C1 segment of cervical spinal cord (tissue), 14 donors: ENCODE data around the gene DSTN.
A peak's percentile ranks its signal among the peaks of the same experiment; 100 is the strongest.

ENCODE experiments used
- DNase-seq, 14 donors: peaks; one replicate each; lab custom pipeline; 2025; lab: John Stamatoyannopoulos, UW

DSTN gene

GRCh38 chr20:17580895-17581294, 11.0 kb downstream of the DSTN start:
- no peak for DNase-seq

GRCh38 chr20:17583126-17583525, 13.3 kb downstream of the DSTN start:
- DNase-seq = no peak

GRCh38 chr20:17584689-17585088, 14.8 kb downstream of the DSTN start:
- no peak for DNase-seq

- DNase-seq = no peak
Measured at GRCh38 chr20:17586250-17586649, 16.4 kb downstream of the DSTN start.

- no peak for DNase-seq
Measured at GRCh38 chr20:17587148-17587547, 17.3 kb downstream of the DSTN start.

- DNase-seq = no peak
Measured at GRCh38 chr20:17587824-17588223, 17.9 kb downstream of the DSTN start.

- peak in 1 of 14 donors; percentile 23 for DNase-seq
Measured at GRCh38 chr20:17589161-17589834, 19.4 kb downstream of the DSTN start.

- DNase-seq = no peak
Measured at GRCh38 chr20:17590245-17590644, 20.4 kb downstream of the DSTN start.

GRCh38 chr20:17593902-17594301, 24.0 kb downstream of the DSTN start:
- DNase-seq = no peak

GRCh38 chr20:17594443-17594842, 24.6 kb downstream of the DSTN start:
- peak in 1 of 14 donors; percentile 54 for DNase-seq

- DNase-seq = peak in 1 of 14 donors; percentile 88
Measured at GRCh38 chr20:17595856-17596255, 26.0 kb downstream of the DSTN start.

GRCh38 chr20:17598013-17598550, 28.2 kb downstream of the DSTN start:
- no peak for DNase-seq

GRCh38 chr20:17601957-17602356, 32.1 kb downstream of the DSTN start:
- DNase-seq = no peak

GRCh38 chr20:17602493-17602892, 32.6 kb downstream of the DSTN start:
- no peak for DNase-seq

GRCh38 chr20:17605131-17605660, 35.3 kb downstream of the DSTN start:
- no peak for DNase-seq

- DNase-seq = no peak
Measured at GRCh38 chr20:17606001-17606400, 36.1 kb downstream of the DSTN start.

GRCh38 chr20:17608701-17609497, 39.0 kb downstream of the DSTN start:
- no peak for DNase-seq

- no peak for DNase-seq
Measured at GRCh38 chr20:17609811-17610377, 40.0 kb downstream of the DSTN start.

GRCh38 chr20:17610566-17611289, 40.9 kb downstream of the DSTN start:
- no peak for DNase-seq

- DNase-seq = no peak
Measured at GRCh38 chr20:17611290-17611539, 41.3 kb downstream of the DSTN start.

GRCh38 chr20:17611540-17612286, 41.8 kb downstream of the DSTN start:
- peak in 1 of 14 donors; percentile 9 for DNase-seq
